NCI-H146 (cell line): ENCODE data around the gene RALA.
"Not testable (repeated sequence)": the region's sequence is repeated elsewhere in the genome, so short reads cannot be mapped to it uniquely, and the experiment has no call there.

Source experiments
- DNase-seq: peaks from one replicate; lab custom pipeline; 2025; lab: John Stamatoyannopoulos, UW

The RALA gene

GRCh38 chr7:39686261-39686924 lies 63.0 kb downstream of the RALA start:
- no peak for DNase-seq

- no peak for DNase-seq
Measured at GRCh38 chr7:39688611-39689480, 65.5 kb downstream of the RALA start.

DNA sequence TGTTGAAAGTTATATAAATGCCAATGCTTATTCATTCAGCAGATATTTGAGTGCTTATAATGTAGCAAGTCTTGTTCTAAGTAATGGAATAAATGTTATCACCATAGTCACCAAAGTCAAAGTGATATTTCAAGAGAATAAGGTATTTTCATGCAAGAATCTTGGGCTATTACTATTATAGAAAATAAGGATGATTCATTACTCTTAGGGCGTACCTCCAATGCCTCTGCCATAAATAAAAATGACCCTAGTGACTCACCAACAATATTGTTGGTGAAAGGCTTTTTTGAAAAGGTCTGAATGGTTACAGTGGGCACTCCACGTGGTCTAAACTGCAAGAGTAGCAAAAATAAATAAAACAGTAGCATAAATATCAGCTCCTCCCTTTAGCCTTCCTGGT lies 68.4 kb downstream of the RALA start:
- no peak for DNase-seq

DNA sequence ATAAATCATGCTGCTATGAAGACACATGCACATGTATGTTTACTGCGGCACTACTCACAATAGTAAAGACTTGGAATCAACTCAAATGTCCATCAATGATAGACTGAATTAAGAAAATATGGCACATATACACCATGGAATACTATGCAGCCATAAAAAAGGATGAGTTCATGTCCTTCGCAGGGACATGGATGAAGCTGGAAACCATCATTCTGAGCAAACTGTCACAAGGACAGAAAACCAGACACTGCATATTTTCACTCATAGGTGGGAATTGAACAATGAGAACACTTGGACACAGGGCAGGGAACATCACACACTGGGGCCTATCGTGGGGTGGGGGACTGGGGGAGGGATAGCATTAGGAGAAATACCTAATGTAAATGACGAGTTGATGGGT lies 69.7 kb downstream of the RALA start:
- DNase-seq = not testable (repeated sequence)

- DNase-seq = no peak
Measured at GRCh38 chr7:39693812-39694211, 70.4 kb downstream of the RALA start.

DNA sequence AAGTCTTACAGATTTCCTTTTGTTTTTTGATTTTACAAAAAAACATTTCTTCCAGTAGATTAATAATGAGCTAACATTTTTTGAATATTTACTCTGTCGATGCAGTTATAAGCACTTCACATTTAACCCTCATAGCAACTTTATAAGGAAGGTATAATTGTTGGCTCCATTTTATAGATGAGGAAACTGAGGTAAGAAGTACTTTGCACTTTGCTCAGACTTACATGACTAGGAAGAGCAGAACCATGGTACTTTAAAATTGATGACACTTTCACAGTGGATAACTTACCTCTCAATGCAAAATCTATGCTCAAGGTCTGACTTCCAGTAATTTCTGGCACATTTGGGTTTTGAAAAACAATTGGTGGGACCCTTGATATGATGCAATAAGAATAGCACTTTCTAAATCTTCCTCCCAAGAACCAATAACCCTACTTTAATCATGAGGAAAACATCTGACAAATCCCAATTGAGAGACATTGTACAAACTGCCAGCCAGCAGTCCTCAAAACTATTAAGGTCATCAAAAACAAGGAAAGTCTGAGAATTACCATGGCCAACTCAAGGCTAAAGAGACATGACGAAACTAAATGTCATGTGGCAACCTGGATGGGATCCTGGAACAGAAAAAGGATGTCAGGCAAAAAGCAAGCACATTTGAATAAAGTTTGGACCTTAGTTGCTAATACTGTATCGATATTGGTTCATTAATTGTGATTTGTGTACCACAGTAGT lies 72.6 kb downstream of the RALA start:
- no peak for DNase-seq

GRCh38 chr7:39696631-39697030 lies 73.3 kb downstream of the RALA start:
- DNase-seq = no peak

DNA sequence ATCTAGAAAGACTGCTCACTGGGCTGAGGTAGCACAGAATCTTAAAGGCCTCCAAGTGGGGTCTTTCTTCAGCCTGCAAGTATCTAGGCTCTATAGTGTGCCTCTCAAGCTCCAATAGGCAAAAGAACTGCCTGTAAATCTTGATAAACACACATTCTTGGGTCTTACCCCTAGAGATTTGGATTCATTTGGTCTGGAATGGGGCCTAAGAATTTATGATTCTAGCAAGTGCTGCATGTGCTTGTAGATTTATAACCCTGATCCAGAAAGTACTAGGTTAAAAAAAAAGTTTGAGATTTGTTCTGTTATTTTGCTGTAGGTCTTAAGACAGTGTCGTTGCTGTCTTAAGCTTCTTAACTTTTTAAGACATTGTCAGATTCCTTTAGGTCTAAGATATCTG lies 74.1 kb downstream of the RALA start:
- DNase-seq = no peak

- no peak for DNase-seq
Measured at GRCh38 chr7:39700165-39700564, 76.8 kb downstream of the RALA start.

DNA sequence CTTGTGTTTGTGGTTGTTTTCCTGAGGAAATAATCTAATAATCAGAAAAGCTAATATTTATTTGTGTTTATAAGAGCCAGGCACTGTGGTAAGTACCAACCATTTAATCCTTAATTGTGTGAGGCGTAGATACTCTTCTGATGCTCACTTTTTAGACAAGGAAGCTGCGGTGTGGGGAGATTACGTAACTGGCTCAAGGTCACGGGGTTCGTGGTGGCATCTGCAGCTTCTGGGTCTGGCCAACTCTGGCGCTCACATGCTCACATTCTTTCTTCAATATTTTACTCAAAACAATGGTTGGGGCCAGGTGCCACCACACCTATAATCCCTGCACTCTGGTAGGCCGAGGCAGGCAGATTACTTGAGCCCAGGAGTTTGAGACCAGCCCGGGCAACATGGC lies 77.6 kb downstream of the RALA start:
- DNase-seq = no peak

DNA sequence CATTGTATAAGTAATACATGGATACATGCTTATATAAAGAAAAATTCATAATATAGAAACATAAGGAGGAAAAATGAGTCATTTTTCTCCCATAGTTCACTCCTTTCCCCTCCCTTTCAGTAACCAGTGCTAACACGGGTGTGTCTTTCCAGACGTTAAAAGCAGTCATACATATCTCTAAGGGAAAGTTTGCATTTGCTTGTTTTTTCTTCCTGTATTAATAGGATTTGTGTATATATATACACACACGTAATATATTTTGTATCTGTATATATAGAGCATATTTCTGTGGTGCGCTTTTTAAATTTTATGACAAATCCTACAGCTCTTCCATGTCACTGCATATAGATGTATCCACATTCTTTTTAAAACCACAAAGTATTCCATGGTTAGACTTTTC lies 78.8 kb downstream of the RALA start:
- DNase-seq = no peak

- no peak for DNase-seq
Measured at GRCh38 chr7:39703144-39703543, 79.8 kb downstream of the RALA start.

DNA sequence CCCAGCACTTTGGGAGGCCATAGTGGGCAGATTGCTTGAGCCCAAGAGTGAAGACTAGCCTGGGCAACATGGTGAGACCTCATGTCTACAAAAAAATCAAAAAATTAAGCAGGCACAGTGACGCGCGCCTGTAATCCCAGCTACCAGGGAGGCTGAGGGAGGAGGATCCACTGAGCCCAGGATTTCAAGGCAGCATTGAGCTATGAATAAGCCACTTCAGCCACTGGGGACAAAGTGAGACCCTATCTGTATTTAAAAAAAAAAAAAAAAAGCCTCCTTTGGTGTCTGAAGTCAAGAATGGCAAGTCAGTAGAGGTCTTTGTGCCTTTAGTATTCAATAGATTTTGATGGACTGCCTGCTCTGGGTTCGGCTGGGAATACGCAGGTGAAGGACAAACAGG lies 85.7 kb downstream of the RALA start:
- DNase-seq = no peak

GRCh38 chr7:39709768-39710311 lies 86.5 kb downstream of the RALA start:
- no peak for DNase-seq

DNA sequence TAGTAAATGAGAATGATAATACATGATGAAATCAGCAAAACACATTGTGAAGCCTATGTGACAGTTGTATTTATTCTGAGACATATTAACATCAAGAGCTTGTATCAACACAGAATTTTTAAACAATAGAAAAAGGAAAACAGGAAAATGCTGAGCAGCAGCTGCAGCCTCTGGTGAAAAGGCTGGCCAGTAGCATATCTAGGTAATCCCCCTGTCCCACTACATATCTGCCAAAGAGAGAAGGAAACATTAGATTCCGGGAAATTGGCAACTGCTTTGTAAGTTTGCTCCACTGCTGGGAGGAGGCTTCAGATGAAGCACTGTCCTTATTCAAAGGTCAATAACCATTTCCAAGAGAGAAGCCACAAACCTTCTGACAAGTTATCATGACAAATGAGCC lies 89.4 kb downstream of the RALA start:
- no peak for DNase-seq

GRCh38 chr7:39714447-39715091 lies 91.2 kb downstream of the RALA start:
- DNase-seq = no peak

- DNase-seq = no peak
Measured at GRCh38 chr7:39720586-39720985, 97.2 kb downstream of the RALA start.

- no peak for DNase-seq
Measured at GRCh38 chr7:39721345-39721744, 98.0 kb downstream of the RALA start.

- DNase-seq = no peak
Measured at GRCh38 chr7:39721919-39722597, 98.7 kb downstream of the RALA start.

- DNase-seq = no peak
Measured at GRCh38 chr7:39727231-39728012, 104.0 kb downstream of the RALA start.
